ENCODE results near the gene POLR2M. TPM values are rescaled to one million over a fixed set of nuclear protein-coding genes. Genes with fewer than 3 reads are reported as not detected.

The POLR2M gene
- total and polyA plus RNA-seq, 9 donors = 47.1 to 510 (median 113) TPM

GRCh38 chr15:57735891-57736290, 29.4 kb downstream of the POLR2M start:
- Histone ChIP-seq H3K4me1 (ENCODE audit: insufficient read depth) (peaks cover 1% of the 10 kb centered on the region), H3K4me3 (no peak overlapping the region), H3K27ac (no peak overlapping the region), H3K9me3 (no peaks in the 10 kb centered on the region), H3K36me3 (no peaks in the 10 kb centered on the region), H3K27me3 (no peaks in the 10 kb centered on the region)
- TF ChIP-seq EP300 (IDR thresholded peaks at IDR 0.05) (no peak), POLR2A (IDR thresholded peaks at IDR 0.05) (no peak), CTCF (IDR thresholded peaks at IDR 0.05) (no peak)
- no peak for DNase-seq
- intact Hi-C loops (cut with DNase I) = loop anchor here in 1 of 4 donors (10.0 kb wide), 1 partner anchor 61 kb away; no protein-coding TSS in a partner anchor
- 83 to 96% (median 93%) methylated on average over 4 of the region's 4 CpGs for WGBS, 3 donors

GRCh38 chr15:57736591-57736990, 30.1 kb downstream of the POLR2M start:
- WGBS, 3 donors = 95 to 99% (median 96%) methylated on average over 2 of the region's 2 CpGs
- H3K4me1 ChIP-seq (ENCODE audit: insufficient read depth) = peaks cover 1% of the 10 kb centered on the region
- TF ChIP-seq CTCF (IDR thresholded peaks at IDR 0.05) (no peak), EP300 (IDR thresholded peaks at IDR 0.05) (no peak), POLR2A (IDR thresholded peaks at IDR 0.05) (no peak)
- H3K27ac ChIP-seq = no peak overlapping the region
- DNase-seq = no peak
- no peaks in the 10 kb centered on the region for H3K9me3 ChIP-seq
- no peak overlapping the region for H3K4me3 ChIP-seq
- no peaks in the 10 kb centered on the region for H3K36me3 ChIP-seq
- intact Hi-C loops (cut with DNase I) = loop anchor here in 1 of 4 donors (10.0 kb wide), 1 partner anchor 62 kb away; no protein-coding TSS in a partner anchor
- H3K27me3 ChIP-seq = no peaks in the 10 kb centered on the region

GRCh38 chr15:57738734-57739237, 32.3 kb downstream of the POLR2M start:
- WGBS, 3 donors = 80 to 96% (median 85%) methylated on average over 1 of the region's 1 CpG
- DNase-seq = no peak
- Histone ChIP-seq H3K36me3 (no peaks in the 10 kb centered on the region), H3K9me3 (no peaks in the 10 kb centered on the region), H3K27ac (no peak overlapping the region), H3K27me3 (no peaks in the 10 kb centered on the region), H3K4me1 (ENCODE audit: insufficient read depth) (no peaks in the 10 kb centered on the region), H3K4me3 (no peak overlapping the region)
- TF ChIP-seq POLR2A (IDR thresholded peaks at IDR 0.05) (no peak), CTCF (IDR thresholded peaks at IDR 0.05) (no peak), EP300 (IDR thresholded peaks at IDR 0.05) (no peak)
- intact Hi-C loops (cut with DNase I) = loop anchor here in 1 of 4 donors (10.0 kb wide), 1 partner anchor 64 kb away; no protein-coding TSS in a partner anchor

DNA sequence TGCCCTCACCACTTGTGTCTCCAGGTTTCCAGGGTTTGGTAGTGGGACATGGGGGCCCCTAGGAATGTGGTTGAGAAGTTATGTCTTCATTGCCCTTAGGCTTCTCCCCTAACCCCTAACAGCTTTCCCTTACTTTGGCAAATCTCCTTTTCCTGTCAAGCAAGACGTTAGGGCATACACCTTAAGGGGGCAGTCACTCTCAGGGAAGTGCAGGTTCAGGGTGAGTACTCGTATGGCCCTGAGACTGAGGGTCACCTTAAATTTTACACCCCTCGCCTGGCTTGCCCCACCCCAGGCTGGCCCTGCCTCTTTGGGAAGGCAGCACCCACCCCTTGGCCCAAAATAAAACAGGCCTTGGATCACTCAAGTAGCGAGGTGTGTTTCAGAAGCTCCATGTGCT, 33.5 kb downstream of the POLR2M start:
- H3K4me3 ChIP-seq = no peak overlapping the region
- no peak for DNase-seq
- H3K9me3 ChIP-seq = no peaks in the 10 kb centered on the region
- 90 to 92% (median 91%) methylated on average over 4 of the region's 4 CpGs for WGBS, 3 donors
- H3K27ac ChIP-seq = no peak overlapping the region
- no peaks in the 10 kb centered on the region for H3K36me3 ChIP-seq
- TF ChIP-seq CTCF (IDR thresholded peaks at IDR 0.05) (no peak), EP300 (IDR thresholded peaks at IDR 0.05) (no peak), POLR2A (IDR thresholded peaks at IDR 0.05) (no peak)
- intact Hi-C loops (cut with DNase I) = loop anchor here in 2 of 4 donors (5.0 to 10.0 kb wide), 2 partner anchors 68 to 75 kb away; no protein-coding TSS in a partner anchor
- no peaks in the 10 kb centered on the region for H3K27me3 ChIP-seq
- no peaks in the 10 kb centered on the region for H3K4me1 ChIP-seq (ENCODE audit: insufficient read depth)
